ENCODE measurements around the gene AASS.
A peak's percentile ranks its signal among the peaks of the same experiment; 100 is the strongest.

The AASS gene

GRCh38 chr7:122188785-122189184, 44.7 kb upstream of the AASS start:
- Histone ChIP-seq H3K27ac (ENCODE audit: extremely low read depth, low read depth, low read length) (no peak overlapping the region), H3K4me3 (ENCODE audit: low read depth, low read length) (no peak overlapping the region), H3K4me1 (ENCODE audit: control insufficient read depth, insufficient read depth, low read length) (no peaks in the 10 kb centered on the region), H3K36me3 (ENCODE audit: control insufficient read depth in 2 of 2, insufficient read depth in 1 of 2, low read length in 2 of 2) (no peaks in the 10 kb centered on the region), H3K9me3 (ENCODE audit: control insufficient read depth, insufficient read depth, low read depth, low read length) (no peaks in the 10 kb centered on the region)
- ChIA-PET POLR2A (no interaction called here), CTCF (no interaction called here)
- TF ChIP-seq KLF7 (tag by site-specific recombination; IDR thresholded peaks at IDR 0.05; ENCODE audit: borderline replicate concordance) (no peak), ATF2 (tag by site-specific recombination; IDR thresholded peaks at IDR 0.05; ENCODE audit: low read depth) (peak; percentile 74)

- CTCF ChIA-PET = interaction anchor here (0.6 to 1.1 kb wide), 2 partner anchors 9 to 35 kb away, joined by 3 read pairs; no protein-coding TSS in a partner anchor
Measured at GRCh38 chr7:122183106-122183505, 39.1 kb upstream of the AASS start.

More at GRCh38 chr7:122183106-122183505, 39.1 kb upstream of the AASS start:
- Histone ChIP-seq H3K4me3 (ENCODE audit: low read depth, low read length) (no peak overlapping the region), H3K27ac (ENCODE audit: extremely low read depth, low read depth, low read length) (no peak overlapping the region), H3K4me1 (ENCODE audit: control insufficient read depth, insufficient read depth, low read length) (no peaks in the 10 kb centered on the region), H3K36me3 (ENCODE audit: control insufficient read depth in 2 of 2, insufficient read depth in 1 of 2, low read length in 2 of 2) (no peaks in the 10 kb centered on the region), H3K9me3 (ENCODE audit: control insufficient read depth, insufficient read depth, low read depth, low read length) (no peaks in the 10 kb centered on the region)
- POLR2A ChIA-PET = no interaction called here
- TF ChIP-seq ZNF311 (tag by site-specific recombination; IDR thresholded peaks at IDR 0.05; ENCODE audit: borderline replicate concordance) = no peak
- TF ChIP-seq ZNF350 (tag by site-specific recombination; IDR thresholded peaks at IDR 0.05) = no peak
- TF ChIP-seq ZNF501 (tag by site-specific recombination; IDR thresholded peaks at IDR 0.05) = no peak
- TF ChIP-seq ZNF148 (tag by site-specific recombination; IDR thresholded peaks at IDR 0.05; ENCODE audit: borderline replicate concordance) = no peak
- no peak for TF ChIP-seq ZNF274 (IDR thresholded peaks at IDR 0.05; ENCODE audit: low read length)
- no peak for TF ChIP-seq ZNF274 (tag by site-specific recombination; IDR thresholded peaks at IDR 0.05; ENCODE audit: borderline replicate concordance)
- TF ChIP-seq ZBTB7A (tag by site-specific recombination; IDR thresholded peaks at IDR 0.05; ENCODE audit: low read depth) = no peak
- no peak for TF ChIP-seq ZNF239 (tag by site-specific recombination; IDR thresholded peaks at IDR 0.05)
- TF ChIP-seq HIC1 (tag by site-specific recombination; IDR thresholded peaks at IDR 0.05) = no peak
- no peak for TF ChIP-seq ZNF302 (tag by site-specific recombination; IDR thresholded peaks at IDR 0.05; ENCODE audit: low read depth)
- TF ChIP-seq CTCF (tag by site-specific recombination; IDR thresholded peaks at IDR 0.05) = no peak
- no peak for TF ChIP-seq ZNF169 (tag by site-specific recombination; IDR thresholded peaks at IDR 0.05)
- TF ChIP-seq SP7 (tag by site-specific recombination; IDR thresholded peaks at IDR 0.05) = no peak
- no peak for TF ChIP-seq ZNF132 (tag by site-specific recombination; IDR thresholded peaks at IDR 0.05; ENCODE audit: borderline replicate concordance)
- TF ChIP-seq BCL6B (tag by site-specific recombination; IDR thresholded peaks at IDR 0.05) = no peak
- no peak for TF ChIP-seq TSHZ1 (tag by site-specific recombination; IDR thresholded peaks at IDR 0.05; ENCODE audit: borderline replicate concordance)
